ENCODE results near the gene SOX9. TPM values are rescaled to one million over a fixed set of nuclear protein-coding genes. Genes with fewer than 3 reads are reported as not detected.
"Not testable (repeated sequence)": the region's sequence is repeated elsewhere in the genome, so short reads cannot be mapped to it uniquely, and the experiment has no call there.

Gene SOX9
- total RNA-seq, 2 donors from 2014 or later, result not detected

DNA sequence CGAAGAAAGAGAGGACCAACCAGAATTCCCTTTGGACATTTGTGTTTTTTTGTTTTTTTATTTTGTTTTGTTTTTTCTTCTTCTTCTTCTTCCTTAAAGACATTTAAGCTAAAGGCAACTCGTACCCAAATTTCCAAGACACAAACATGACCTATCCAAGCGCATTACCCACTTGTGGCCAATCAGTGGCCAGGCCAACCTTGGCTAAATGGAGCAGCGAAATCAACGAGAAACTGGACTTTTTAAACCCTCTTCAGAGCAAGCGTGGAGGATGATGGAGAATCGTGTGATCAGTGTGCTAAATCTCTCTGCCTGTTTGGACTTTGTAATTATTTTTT lies 3.6 kb downstream of the SOX9 start:
- Mint-ChIP-seq H3K4me1 (ENCODE audit: low read depth) (peaks cover 13% of the 10 kb centered on the region), H3K4me3 (no peak overlapping the region), H3K9me3 (no peaks in the 10 kb centered on the region), H3K36me3 (ENCODE audit: insufficient read depth in 2 of 2) (peaks cover 5 to 8% of the 10 kb centered on the region in 2 donors), H3K27me3 (ENCODE audit: low read depth) (peaks cover 54% of the 10 kb centered on the region), H3K27ac (peak overlapping the region; percentile 30)
- no peak for DNase-seq
- no peak for ATAC-seq (replicated peaks in 1 of 2)

DNA sequence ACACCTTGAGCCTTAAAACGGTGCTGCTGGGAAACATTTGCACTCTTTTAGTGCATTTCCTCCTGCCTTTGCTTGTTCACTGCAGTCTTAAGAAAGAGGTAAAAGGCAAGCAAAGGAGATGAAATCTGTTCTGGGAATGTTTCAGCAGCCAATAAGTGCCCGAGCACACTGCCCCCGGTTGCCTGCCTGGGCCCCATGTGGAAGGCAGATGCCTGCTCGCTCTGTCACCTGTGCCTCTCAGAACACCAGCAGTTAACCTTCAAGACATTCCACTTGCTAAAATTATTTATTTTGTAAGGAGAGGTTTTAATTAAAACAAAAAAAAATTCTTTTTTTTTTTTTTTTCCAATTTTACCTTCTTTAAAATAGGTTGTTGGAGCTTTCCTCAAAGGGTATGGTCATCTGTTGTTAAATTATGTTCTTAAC lies 4.4 kb downstream of the SOX9 start:
- peaks cover 7% of the 10 kb centered on the region for H3K4me1 Mint-ChIP-seq (ENCODE audit: low read depth)
- ATAC-seq (replicated peaks in 1 of 2) (no peak), DNase-seq (no peak)
- H3K9me3 Mint-ChIP-seq, result no peaks in the 10 kb centered on the region
- peaks cover 5 to 8% of the 10 kb centered on the region in 2 donors for H3K36me3 Mint-ChIP-seq (ENCODE audit: insufficient read depth in 2 of 2)
- no peak overlapping the region for H3K4me3 Mint-ChIP-seq
- H3K27me3 Mint-ChIP-seq (ENCODE audit: low read depth), result peaks cover 45% of the 10 kb centered on the region
- no peak overlapping the region for H3K27ac Mint-ChIP-seq

DNA sequence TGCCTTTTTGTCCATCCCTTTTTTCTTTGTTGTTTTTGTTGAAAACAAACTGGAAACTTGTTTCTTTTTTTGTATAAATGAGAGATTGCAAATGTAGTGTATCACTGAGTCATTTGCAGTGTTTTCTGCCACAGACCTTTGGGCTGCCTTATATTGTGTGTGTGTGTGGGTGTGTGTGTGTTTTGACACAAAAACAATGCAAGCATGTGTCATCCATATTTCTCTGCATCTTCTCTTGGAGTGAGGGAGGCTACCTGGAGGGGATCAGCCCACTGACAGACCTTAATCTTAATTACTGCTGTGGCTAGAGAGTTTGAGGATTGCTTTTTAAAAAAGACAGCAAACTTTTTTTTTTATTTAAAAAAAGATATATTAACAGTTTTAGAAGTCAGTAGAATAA lies 4.9 kb downstream of the SOX9 start:
- Mint-ChIP-seq H3K4me1 (ENCODE audit: low read depth) (peaks cover 4% of the 10 kb centered on the region), H3K4me3 (no peak overlapping the region), H3K36me3 (ENCODE audit: insufficient read depth in 2 of 2) (peaks cover 4 to 8% of the 10 kb centered on the region in 2 donors), H3K27me3 (ENCODE audit: low read depth) (peaks cover 40% of the 10 kb centered on the region), H3K9me3 (no peaks in the 10 kb centered on the region), H3K27ac (no peak overlapping the region)
- ATAC-seq (replicated peaks in 1 of 2) (no peak), DNase-seq (no peak)

DNA sequence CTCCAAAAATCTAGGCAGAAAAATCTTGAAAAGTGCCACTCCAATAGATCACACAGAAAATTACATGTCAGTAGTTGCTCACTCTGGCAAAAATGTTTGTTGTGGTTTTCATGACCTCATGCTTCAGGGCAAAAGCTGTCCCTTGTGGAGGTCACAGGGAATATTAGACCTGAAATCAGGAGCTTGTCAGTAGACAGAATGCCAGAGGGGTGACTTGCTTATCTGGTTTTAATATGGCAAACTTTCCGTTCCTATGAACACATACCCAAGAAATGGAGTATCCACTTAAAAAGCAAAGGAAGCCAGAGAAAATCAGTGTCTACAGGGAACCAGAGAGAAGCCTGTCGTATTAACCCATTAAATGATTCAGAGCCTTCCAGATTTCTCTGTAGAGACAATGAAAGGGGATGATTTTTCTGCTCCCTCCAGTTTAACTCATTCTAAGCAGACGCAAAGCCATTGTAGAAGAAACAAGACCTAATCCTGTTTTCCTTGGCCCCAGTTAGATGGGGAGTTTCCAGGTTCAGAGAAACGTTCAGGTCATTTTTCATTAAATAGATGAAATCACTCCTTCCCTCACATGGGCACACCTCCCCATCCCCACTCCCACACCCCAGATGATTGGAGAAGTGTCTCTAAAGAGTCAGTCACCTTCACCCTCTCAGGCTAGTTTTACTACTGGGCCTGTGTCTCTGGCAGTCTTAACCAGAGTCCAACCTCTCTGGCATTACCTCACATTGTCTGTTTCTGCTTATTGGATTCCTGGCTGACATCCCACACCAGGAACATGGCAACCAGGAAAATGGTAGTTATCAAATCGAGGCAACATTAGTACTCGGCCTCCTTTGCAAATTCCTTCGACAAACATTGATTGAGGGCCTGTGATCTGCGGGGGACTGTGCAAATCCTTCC lies 6.0 kb downstream of the SOX9 start:
- Mint-ChIP-seq H3K27me3 (ENCODE audit: low read depth) (peaks cover 34% of the 10 kb centered on the region), H3K27ac (no peak overlapping the region), H3K4me1 (ENCODE audit: low read depth) (peaks cover 3% of the 10 kb centered on the region), H3K4me3 (no peak overlapping the region), H3K9me3 (no peaks in the 10 kb centered on the region), H3K36me3 (ENCODE audit: insufficient read depth in 2 of 2) (peaks cover 4 to 8% of the 10 kb centered on the region in 2 donors)
- no peak for DNase-seq
- ATAC-seq (replicated peaks in 1 of 2), result no peak

DNA sequence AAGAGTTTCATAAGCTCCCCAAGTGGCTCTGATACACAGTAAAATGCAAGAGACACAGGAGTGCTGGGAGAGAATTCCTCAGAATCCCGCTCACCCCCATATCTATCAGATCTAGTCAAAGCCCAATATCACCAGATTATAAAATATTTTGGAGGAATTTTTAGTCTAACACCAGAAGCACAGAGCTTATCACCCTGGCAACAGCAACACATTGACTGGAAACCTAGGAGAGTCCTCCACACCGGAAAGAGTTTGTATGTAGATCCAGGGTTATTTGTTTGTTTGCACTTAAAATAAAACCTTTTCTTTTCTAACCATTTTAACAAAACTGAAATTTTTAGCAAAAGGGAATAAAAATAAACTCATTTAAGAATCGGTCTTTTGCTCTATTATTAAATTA lies 7.2 kb downstream of the SOX9 start:
- no peaks in the 10 kb centered on the region for H3K4me1 Mint-ChIP-seq (ENCODE audit: low read depth)
- peaks cover 3 to 6% of the 10 kb centered on the region in 2 donors for H3K36me3 Mint-ChIP-seq (ENCODE audit: insufficient read depth in 2 of 2)
- DNase-seq (no peak), ATAC-seq (replicated peaks in 1 of 2) (no peak)
- H3K27ac Mint-ChIP-seq, result no peak overlapping the region
- no peak overlapping the region for H3K4me3 Mint-ChIP-seq
- peaks cover 0 to 3% of the 10 kb centered on the region in 2 donors for H3K9me3 Mint-ChIP-seq
- H3K27me3 Mint-ChIP-seq (ENCODE audit: low read depth), result peaks cover 26% of the 10 kb centered on the region

DNA sequence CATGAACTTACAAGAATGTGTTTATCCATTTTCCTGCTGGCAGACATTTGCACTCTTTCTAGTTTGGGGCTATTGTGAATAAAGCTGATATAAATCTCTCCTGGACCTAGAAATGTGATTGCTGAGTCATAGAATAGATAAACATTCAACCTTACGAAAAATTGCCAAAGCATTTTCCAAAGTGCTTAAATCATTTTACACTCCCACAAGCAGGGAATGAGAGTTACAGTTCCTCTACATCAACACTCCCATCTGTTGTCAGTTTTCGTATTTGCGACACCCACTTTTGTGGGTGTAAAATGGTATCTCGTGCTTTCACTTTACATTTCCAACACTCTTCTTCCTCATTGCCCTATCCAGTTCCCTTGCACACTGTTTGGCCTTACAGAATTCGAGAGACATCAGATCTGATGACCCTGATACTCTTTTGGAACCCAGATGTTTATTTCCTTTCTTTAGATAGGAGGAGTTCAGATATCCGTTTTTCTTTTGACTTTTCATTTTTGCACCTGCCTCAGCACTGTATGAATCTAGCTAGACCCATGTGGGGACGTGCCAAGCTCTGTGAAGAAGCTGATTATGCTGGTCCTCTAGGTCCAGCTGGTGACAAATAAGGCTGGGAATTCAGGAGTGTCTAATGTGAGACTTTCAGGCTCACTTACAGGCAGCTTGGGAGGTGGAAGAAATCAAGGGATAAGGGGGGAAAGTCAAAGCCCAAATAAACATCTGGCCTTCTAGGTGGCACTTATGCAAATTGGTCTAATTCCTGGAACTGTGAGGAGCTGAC lies 14.0 kb downstream of the SOX9 start:
- Mint-ChIP-seq H3K27me3 (ENCODE audit: low read depth) (peaks cover 12% of the 10 kb centered on the region), H3K27ac (no peak overlapping the region), H3K36me3 (ENCODE audit: insufficient read depth in 2 of 2) (no peaks in the 10 kb centered on the region), H3K4me3 (no peak overlapping the region), H3K9me3 (peaks cover 3 to 8% of the 10 kb centered on the region in 2 donors), H3K4me1 (ENCODE audit: low read depth) (no peaks in the 10 kb centered on the region)
- no peak for DNase-seq
- no peak for ATAC-seq (replicated peaks in 1 of 2)

DNA sequence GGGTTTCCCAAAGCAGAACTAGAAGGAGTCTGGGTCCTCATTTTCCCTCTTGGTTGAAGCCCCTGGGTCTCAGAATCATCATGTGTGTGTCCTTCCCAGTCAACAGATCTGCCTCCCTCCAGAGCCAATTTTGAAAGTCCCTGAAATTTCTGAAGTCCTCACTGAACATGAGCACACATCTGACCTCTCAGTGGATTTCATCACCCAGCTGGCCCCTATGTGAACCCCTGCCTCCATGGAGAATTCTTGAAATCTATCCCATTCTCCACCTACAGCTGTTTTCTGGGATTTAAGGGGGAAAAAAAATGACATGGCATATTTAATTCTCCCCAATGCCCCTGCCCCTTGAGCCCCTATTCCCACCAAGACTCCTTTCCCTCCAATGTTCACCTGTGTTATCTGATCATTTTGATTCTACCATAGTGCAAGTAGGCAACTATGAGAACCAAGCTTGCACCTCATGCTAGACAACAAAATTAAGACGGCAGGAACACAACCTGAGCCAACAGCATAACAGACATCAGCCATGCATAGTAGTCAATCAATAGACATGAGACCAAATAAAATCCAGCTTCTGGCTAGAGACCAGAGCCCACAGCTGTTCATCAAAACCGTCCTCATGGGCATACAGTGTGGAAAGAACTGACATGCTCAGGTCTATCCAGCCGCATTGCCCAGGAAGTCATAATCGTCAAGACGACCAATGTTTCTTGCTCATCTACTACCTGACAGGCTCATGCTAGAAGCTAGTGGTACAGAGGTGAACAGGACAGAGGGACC lies 14.9 kb downstream of the SOX9 start:
- Mint-ChIP-seq H3K4me1 (ENCODE audit: low read depth) (no peaks in the 10 kb centered on the region), H3K9me3 (peaks cover 3 to 8% of the 10 kb centered on the region in 2 donors), H3K4me3 (no peak overlapping the region), H3K36me3 (ENCODE audit: insufficient read depth in 2 of 2) (no peaks in the 10 kb centered on the region), H3K27me3 (ENCODE audit: low read depth) (peaks cover 12% of the 10 kb centered on the region), H3K27ac (no peak overlapping the region)
- ATAC-seq (replicated peaks in 1 of 2) (no peak), DNase-seq (no peak)

DNA sequence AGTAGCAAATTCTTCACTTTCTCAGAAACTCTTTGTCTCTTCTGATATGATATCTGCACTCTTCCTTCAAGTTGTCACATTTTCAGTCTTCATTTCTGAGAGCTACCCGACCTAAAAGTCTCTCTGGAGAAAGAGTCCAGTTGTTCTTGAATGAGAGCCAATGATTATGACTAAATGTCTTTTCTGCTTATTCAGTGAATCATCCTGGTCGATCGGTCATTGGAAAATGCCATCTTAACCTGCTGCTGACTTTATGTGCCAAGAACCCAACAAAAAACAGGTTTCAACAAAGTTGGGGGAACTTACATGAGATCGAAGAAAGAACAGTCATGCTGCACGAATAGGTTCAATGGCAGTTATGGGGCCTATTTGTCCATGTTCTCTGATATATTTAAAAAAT lies 15.9 kb downstream of the SOX9 start:
- no peaks in the 10 kb centered on the region for H3K36me3 Mint-ChIP-seq (ENCODE audit: insufficient read depth in 2 of 2)
- H3K4me3 Mint-ChIP-seq, result no peak overlapping the region
- peaks cover 3 to 8% of the 10 kb centered on the region in 2 donors for H3K9me3 Mint-ChIP-seq
- ATAC-seq (replicated peaks in 1 of 2) (no peak), DNase-seq (no peak)
- peaks cover 12% of the 10 kb centered on the region for H3K27me3 Mint-ChIP-seq (ENCODE audit: low read depth)
- H3K27ac Mint-ChIP-seq, result no peak overlapping the region
- no peaks in the 10 kb centered on the region for H3K4me1 Mint-ChIP-seq (ENCODE audit: low read depth)

DNA sequence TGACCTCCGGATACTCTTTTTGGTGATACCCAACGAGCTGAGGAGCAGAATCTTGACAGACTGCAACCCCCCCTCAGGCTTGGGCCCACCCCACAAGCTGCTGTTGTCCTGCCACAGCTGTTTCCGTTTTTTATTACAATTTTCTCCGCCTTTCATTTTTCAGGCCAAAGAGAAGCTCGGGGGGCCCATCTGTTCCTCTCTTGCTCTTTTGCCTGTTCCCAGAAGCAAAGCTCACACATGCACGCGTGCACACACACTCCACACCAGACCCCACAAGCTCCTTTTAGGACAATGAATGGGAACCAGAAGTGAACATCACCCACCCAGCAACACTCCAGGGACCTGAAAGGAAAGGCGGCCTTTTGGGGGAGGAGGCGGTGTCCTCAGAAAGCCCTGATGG lies 16.3 kb downstream of the SOX9 start:
- Mint-ChIP-seq H3K4me3 (no peak overlapping the region), H3K27ac (no peak overlapping the region), H3K36me3 (ENCODE audit: insufficient read depth in 2 of 2) (no peaks in the 10 kb centered on the region), H3K9me3 (peaks cover 3 to 8% of the 10 kb centered on the region in 2 donors), H3K27me3 (ENCODE audit: low read depth) (peaks cover 12% of the 10 kb centered on the region), H3K4me1 (ENCODE audit: low read depth) (no peaks in the 10 kb centered on the region)
- ATAC-seq (replicated peaks in 1 of 2) (no peak), DNase-seq (no peak)

DNA sequence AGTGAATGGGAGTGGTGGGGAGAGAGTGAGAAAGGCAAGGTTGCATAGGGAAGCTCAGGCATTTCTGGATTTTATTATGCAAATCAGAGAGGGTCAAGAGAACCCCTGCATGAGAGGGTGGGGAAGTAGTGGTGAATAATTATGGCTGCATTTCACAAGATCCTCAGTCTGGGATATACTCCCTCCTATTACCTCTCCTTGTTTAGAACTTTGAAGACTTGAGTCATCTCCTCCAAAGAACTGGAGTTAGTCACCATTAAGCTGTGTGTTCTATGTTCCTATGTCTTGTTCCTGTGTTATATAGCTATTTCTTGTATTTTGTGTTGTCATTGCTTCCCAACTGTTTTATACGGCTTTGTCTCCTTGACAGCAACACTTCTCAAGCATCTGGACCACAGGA lies 18.4 kb downstream of the SOX9 start:
- H3K9me3 Mint-ChIP-seq, result peaks cover 0 to 8% of the 10 kb centered on the region in 2 donors
- no peaks in the 10 kb centered on the region for H3K36me3 Mint-ChIP-seq (ENCODE audit: insufficient read depth in 2 of 2)
- no peak overlapping the region for H3K4me3 Mint-ChIP-seq
- H3K4me1 Mint-ChIP-seq (ENCODE audit: low read depth), result no peaks in the 10 kb centered on the region
- DNase-seq (no peak), ATAC-seq (replicated peaks in 1 of 2) (no peak)
- H3K27me3 Mint-ChIP-seq (ENCODE audit: low read depth), result peaks cover 9% of the 10 kb centered on the region
- no peak overlapping the region for H3K27ac Mint-ChIP-seq

DNA sequence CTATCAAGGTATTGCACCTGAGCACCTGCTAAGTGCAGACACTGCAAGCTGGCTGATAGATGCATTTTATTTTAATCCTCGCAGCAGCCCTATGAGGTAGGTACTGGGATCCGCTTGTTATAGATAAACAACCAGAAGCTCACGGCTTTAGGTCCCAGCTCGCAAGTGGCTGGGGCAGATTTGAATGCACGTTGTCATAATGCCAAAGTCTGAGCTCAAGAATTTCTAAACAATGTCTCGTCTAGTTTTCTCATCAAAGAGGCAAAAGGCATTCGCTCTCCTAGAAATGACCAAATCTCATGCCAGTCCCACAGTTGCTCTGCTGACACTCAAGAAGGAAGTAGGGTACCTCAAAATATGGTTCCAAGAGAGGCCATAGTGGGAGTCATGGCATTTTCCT lies 20.5 kb downstream of the SOX9 start:
- no peak for DNase-seq
- no peak for ATAC-seq (replicated peaks in 1 of 2)
- Mint-ChIP-seq H3K9me3 (peaks cover 2 to 6% of the 10 kb centered on the region in 2 donors), H3K4me3 (no peak overlapping the region), H3K27me3 (ENCODE audit: low read depth) (no peaks in the 10 kb centered on the region), H3K36me3 (ENCODE audit: insufficient read depth in 2 of 2) (no peaks in the 10 kb centered on the region), H3K4me1 (ENCODE audit: low read depth) (no peaks in the 10 kb centered on the region), H3K27ac (no peak overlapping the region)

DNA sequence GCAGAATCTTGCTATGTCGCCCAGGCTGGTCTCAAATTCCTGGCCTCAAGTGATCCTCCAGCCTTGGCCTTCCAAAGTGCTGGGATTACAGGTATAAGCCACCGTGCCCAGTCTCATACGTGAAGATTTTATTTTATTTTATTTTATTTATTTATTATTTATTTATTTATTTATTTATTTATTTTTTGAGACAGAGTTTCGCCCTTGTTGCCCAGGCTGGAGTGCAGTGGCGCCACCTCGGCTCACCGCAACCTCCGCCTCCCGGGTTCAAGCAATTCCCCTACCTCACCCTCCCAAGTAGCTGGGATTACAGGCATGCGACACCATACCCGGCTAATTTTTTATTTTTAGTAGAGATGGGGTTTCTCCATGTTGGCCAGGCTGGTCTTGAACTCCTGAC lies 21.3 kb downstream of the SOX9 start:
- not testable (repeated sequence) for H3K27ac Mint-ChIP-seq; H3K9me3 Mint-ChIP-seq; H3K27me3 Mint-ChIP-seq (ENCODE audit: low read depth); DNase-seq; H3K36me3 Mint-ChIP-seq (ENCODE audit: insufficient read depth in 2 of 2); H3K4me1 Mint-ChIP-seq (ENCODE audit: low read depth); H3K4me3 Mint-ChIP-seq; ATAC-seq (replicated peaks in 1 of 2)

DNA sequence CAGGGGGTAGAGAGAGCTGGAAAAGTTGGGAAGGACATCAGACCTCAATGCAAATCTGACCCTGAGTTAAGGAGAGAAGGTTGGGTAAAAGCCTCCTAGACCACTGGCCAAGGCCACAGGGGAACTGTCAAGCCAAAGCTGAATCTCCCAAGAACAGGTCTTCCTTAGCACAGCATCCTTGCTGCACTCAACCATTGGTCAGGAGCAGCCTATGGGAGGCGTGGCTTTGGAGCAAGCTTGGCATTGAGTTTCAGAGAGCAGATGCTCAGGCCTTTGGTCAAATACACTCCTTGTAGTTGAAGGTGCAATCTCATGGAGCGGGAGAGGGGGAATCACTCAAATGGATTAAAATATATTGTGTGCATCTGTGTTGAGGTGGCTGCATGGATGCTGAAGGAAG lies 21.8 kb downstream of the SOX9 start:
- no peak for DNase-seq
- Mint-ChIP-seq H3K27me3 (ENCODE audit: low read depth) (no peaks in the 10 kb centered on the region), H3K9me3 (peaks cover 2 to 4% of the 10 kb centered on the region in 2 donors), H3K36me3 (ENCODE audit: insufficient read depth in 2 of 2) (no peaks in the 10 kb centered on the region), H3K27ac (no peak overlapping the region), H3K4me1 (ENCODE audit: low read depth) (no peaks in the 10 kb centered on the region), H3K4me3 (no peak overlapping the region)
- ATAC-seq (replicated peaks in 1 of 2), result no peak
